Measurements from ENCODE around the gene ERF.

ERF gene

GRCh38 chr19:42253245-42254088 lies 1.5 kb downstream of the ERF start:
- DNase-seq (peak; percentile 74), ATAC-seq (peak; percentile 9)

GRCh38 chr19:42252365-42253244 lies 2.3 kb downstream of the ERF start:
- peak; percentile 27 for DNase-seq
- no peak for ATAC-seq

GRCh38 chr19:42251572-42252358 lies 3.2 kb downstream of the ERF start:
- no peak for ATAC-seq
- no peak for DNase-seq

GRCh38 chr19:42250666-42251531 lies 4.0 kb downstream of the ERF start:
- peak; percentile 45 for DNase-seq
- peak; percentile 8 for ATAC-seq

DNA sequence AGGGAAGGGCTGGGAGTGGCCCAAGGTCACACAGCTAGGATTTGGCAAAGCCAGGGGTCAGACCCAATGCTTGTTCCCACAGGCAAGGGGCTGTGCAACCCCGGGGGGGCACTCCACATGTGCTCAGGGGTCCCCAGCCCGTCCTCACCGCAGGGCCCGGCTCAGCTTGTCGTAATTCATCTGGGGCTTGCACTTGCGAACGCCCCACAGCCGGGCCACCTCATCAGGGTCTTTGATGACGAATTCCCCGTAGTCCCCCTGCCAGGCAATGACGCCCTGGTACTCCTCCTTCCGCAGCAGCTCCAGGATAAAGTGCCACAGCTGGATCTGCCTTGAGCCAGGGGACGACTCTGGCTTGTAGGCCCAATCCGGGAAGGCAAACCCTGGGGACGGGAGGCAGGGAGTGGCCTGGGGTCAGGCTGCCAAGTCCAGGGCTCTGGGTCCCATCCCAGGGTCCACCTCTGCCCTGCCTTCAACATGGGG lies 4.7 kb downstream of the ERF start:
- ATAC-seq (no peak), DNase-seq (no peak)

DNA sequence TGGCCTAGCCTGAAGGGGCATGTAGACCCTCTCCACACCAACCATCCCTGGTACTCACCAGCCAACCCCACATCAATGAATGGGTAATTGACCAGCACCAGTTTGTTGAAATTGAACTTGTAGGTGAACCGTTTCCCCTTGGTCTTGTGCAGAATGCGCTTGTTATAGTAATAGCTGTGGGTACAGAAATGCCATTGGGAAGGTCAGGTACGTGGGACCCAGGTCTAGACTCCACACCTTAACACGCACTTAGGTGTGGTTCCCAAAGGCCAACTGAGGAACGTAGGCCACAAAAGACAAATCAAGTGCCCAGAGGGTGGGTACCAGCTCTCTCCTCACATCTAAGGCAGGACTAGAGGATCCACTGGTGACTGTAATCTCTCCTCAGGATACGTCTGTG lies 5.2 kb downstream of the ERF start:
- DNase-seq (no peak), ATAC-seq (no peak)

GRCh38 chr19:42249149-42249750 lies 5.7 kb downstream of the ERF start:
- no peak for DNase-seq
- no peak for ATAC-seq

GRCh38 chr19:42248270-42249148 lies 6.4 kb downstream of the ERF start:
- ATAC-seq: no peak
- DNase-seq: no peak

- ATAC-seq (no peak), DNase-seq (no peak)
Observed at GRCh38 chr19:42247640-42248199, 7.2 kb downstream of the ERF start.

GRCh38 chr19:42246922-42247639 lies 7.8 kb downstream of the ERF start:
- DNase-seq (no peak), ATAC-seq (no peak)

GRCh38 chr19:42246143-42246921 lies 8.6 kb downstream of the ERF start:
- DNase-seq: no peak
- no peak for ATAC-seq

GRCh38 chr19:42245231-42245630 lies 9.7 kb downstream of the ERF start:
- DNase-seq: no peak
- no peak for ATAC-seq

DNA sequence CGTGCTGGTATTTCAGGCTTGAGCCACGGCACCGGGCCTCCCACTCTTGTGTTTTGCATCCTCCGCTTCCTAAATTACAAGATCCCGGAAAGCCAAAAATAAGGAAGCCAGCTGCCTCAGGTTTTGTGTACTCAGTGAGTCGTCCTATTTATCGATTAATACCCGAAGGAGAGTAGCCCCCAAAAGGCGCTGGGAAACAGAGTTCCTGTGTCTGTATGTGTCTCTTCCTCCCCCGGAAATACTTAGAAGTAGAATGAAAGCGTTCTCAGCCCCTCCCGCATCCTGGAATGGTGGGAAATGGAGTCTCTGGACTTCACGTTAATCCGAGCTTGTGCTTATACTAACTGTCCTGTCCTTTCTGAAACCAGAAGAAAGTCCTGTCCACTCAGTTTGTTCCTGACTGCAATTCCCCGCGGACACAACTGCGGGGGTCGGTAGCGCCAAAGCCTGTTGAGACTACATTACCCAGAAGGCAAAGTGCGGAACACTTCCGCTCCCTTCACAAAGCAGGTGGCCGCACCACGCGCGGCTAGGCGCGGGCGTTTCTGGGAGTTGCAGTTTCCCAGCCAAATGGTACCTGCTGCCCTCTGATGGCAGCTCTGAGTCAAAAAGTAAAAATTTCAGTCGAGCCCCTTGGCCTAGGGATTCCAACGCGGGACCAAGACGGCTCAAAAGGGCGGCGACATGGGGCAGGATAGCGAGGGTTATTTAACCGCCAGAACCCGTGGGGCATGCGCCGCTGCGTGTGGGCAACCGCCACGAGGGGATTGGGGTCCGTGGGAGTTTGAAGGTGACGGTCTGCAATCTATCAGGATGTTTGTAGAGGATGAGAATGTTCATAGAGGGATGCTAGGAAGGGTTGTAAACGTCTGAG lies 10.3 kb downstream of the ERF start:
- ATAC-seq (peak; percentile 51), DNase-seq (peak; percentile 90)

DNA sequence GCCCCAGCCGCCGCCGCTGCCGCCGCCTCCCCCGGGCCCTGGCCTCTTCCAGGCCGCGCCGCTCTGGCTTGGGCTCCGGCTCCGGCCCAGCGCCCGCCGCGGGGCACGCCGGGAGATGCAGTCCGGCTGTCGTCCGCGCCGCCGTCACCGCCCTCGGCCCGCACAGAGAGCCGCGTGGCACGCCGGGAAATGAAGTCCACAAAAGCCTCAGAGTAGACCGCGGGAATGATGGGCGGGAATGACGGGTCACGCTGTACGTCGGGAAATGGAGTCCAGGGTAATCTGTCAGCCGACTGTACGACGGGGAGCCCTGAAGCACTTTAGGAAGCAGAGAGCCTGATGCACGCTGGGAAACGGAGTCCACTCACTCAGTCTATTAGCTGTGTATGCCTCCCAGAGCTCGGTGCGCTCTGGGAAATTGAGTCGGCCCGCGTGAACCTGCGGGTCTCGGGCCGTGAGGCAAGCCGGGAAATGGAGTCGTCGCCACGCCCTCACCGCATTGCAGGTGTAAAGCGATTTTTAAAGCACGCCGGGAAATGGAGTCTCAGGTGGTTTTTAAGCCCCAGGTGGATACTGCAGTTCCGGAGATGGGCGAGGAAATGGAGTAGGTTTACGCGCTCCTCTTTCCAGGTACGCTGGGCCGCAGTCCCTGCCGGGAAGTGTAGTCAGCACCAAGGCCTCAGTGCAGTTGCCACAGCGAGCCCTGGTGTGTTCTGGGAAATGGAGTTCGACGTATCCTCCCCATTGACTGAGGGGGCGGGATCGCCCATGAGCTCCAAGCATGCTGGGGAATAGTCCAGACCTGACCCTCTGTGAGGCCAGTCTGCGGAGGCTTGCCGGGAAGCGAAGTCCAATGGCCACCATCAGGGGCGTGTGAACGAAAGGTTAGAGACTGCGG lies 12.2 kb downstream of the ERF start, which contains the start of gene GSK3A:
TSS of gene GSK3A (minus strand) at position 91 of the 898 bp plus-strand sequence. CDS start 137 bp downstream, outside the sequence.
- peak; percentile 94 for DNase-seq
- peak; percentile 80 for ATAC-seq

- no peak for DNase-seq
- ATAC-seq: no peak
Observed at GRCh38 chr19:42242069-42242511, 12.8 kb downstream of the ERF start.

GRCh38 chr19:42241279-42241678 lies 13.6 kb downstream of the ERF start:
- DNase-seq: no peak
- ATAC-seq: no peak

Measured in stimulated activated naive CD8-positive, alpha-beta T cell treated with anti-CD3 and anti-CD28 coated beads, Interleukin-15, Interleukin-2, amounts not matched to agents 100 U/mL and 50 U/mL, for 24 hours (primary cell).